Measurements from ENCODE around the gene GDF11.
"Not testable (repeated sequence)": the region's sequence is repeated elsewhere in the genome, so short reads cannot be mapped to it uniquely, and the experiment has no call there.

Gene GDF11

GRCh38 chr12:55744340-55745030, 1.6 kb downstream of the GDF11 start:
- DNase-seq = no peak

- DNase-seq = peak; percentile 81
These were observed 2.6 kb downstream of the GDF11 start for GRCh38 chr12:55745361-55746173.

- DNase-seq = no peak
These were observed 3.4 kb downstream of the GDF11 start for GRCh38 chr12:55746174-55746912.

- no peak for DNase-seq
These were observed 4.0 kb downstream of the GDF11 start for GRCh38 chr12:55746913-55747231.

GRCh38 chr12:55748230-55748993, 5.5 kb downstream of the GDF11 start:
- no peak for DNase-seq

GRCh38 chr12:55755246-55755645, 12.3 kb downstream of the GDF11 start:
- DNase-seq = no peak

- no peak for DNase-seq
These were observed 14.8 kb downstream of the GDF11 start for GRCh38 chr12:55757701-55758100.

GRCh38 chr12:55758575-55758974, 15.7 kb downstream of the GDF11 start:
- DNase-seq = not testable (repeated sequence)

GRCh38 chr12:55760663-55761062, 17.7 kb downstream of the GDF11 start:
- no peak for DNase-seq

- no peak for DNase-seq
These were observed 19.7 kb downstream of the GDF11 start for GRCh38 chr12:55762646-55763045.

- DNase-seq = no peak
These were observed 22.9 kb downstream of the GDF11 start for GRCh38 chr12:55765736-55766290.

- no peak for DNase-seq
These were observed 24.2 kb downstream of the GDF11 start for GRCh38 chr12:55767156-55767555.

GRCh38 chr12:55771736-55772135, 28.8 kb downstream of the GDF11 start:
- no peak for DNase-seq

GRCh38 chr12:55777856-55778255, 34.9 kb downstream of the GDF11 start:
- no peak for DNase-seq

- no peak for DNase-seq
These were observed 37.8 kb downstream of the GDF11 start for GRCh38 chr12:55780685-55781084.

- no peak for DNase-seq
These were observed 45.6 kb downstream of the GDF11 start for GRCh38 chr12:55788546-55788945.

- DNase-seq = no peak
These were observed 46.2 kb downstream of the GDF11 start for GRCh38 chr12:55789171-55789570.

GRCh38 chr12:55789893-55790292, 47.0 kb downstream of the GDF11 start:
- no peak for DNase-seq

- no peak for DNase-seq
These were observed 53.0 kb downstream of the GDF11 start for GRCh38 chr12:55795950-55796349.

- DNase-seq = no peak
These were observed 54.1 kb downstream of the GDF11 start for GRCh38 chr12:55797068-55797467.

GRCh38 chr12:55797550-55797949, 54.6 kb downstream of the GDF11 start:
- DNase-seq = no peak
